ENCODE data around the gene CCDC15. TPM values are rescaled to one million over a fixed set of nuclear protein-coding genes. Genes with fewer than 3 reads are reported as not detected.
A peak's percentile ranks its signal among the peaks of the same experiment; 100 is the strongest.

Gene CCDC15
- total and polyA plus RNA-seq, 2 of the 13 experiments (the other 11 are each of a cell fraction or from before 2014, with no cell fraction given): 2.2 to 4.6 TPM

- WGBS (ENCODE audit: low lambda C conversion rate): 4% methylated on average over 3 of the region's 4 CpGs
- Histone ChIP-seq H3K27ac (ENCODE audit: extremely low read length, insufficient read depth, low read length) (no peak overlapping the region), H4K20me1 (ENCODE audit: insufficient read depth, low read length) (no peaks in the 10 kb centered on the region), H3K79me2 (ENCODE audit: insufficient read depth, low read length) (no peaks in the 10 kb centered on the region), H3K27me3 (ENCODE audit: control insufficient read depth in 1 of 2, insufficient read depth in 2 of 2, low read length in 2 of 2) (no peaks in the 10 kb centered on the region; a peak in 1 of 5 replicates), H3K36me3 (replicated peaks in 1 of 2; ENCODE audit: control insufficient read depth in 1 of 2, insufficient read depth in 2 of 2, low read length in 2 of 2) (no peaks in the 10 kb centered on the region), H3K9me3 (ENCODE audit: low read length) (no peaks in the 10 kb centered on the region), H3K4me1 (ENCODE audit: insufficient read depth, low read length) (peaks cover 77% of the 10 kb centered on the region), H3K4me3 (replicated peaks in 1 of 3; ENCODE audit: insufficient read depth in 1 of 3, low read depth in 2 of 3, low read length in 3 of 3) (no peak overlapping the region), H3K9ac (ENCODE audit: insufficient read depth, low read depth, low read length) (peak overlapping the region; percentile 27; the same call in 1 of the 2 replicates), H2AFZ (ENCODE audit: low read length) (no peak overlapping the region), H3K4me2 (ENCODE audit: low read depth, low read length) (peak overlapping the region; percentile 54)
- peak; percentile 18 for FAIRE-seq
- in situ Hi-C loops (cut with HindIII; ENCODE audit: extremely low pct_ligation_motif_present, low pct_unique_long_range_greater_than_20kb): no loop called here
- POLR2A ChIA-PET: no interaction called here
- peak; percentile 56 for DNase-seq (ENCODE audit: low spot score)
- no TSS peak for BruUV-seq (replicated peaks)
- CTCF ChIA-PET (ENCODE audit: low intra/inter-chr PET ratio, low total read pairs): no interaction called here
- peak; percentile 13 for ATAC-seq
- intact Hi-C loops (cut with micrococcal nuclease; ENCODE audit: unreplicated experiment): no loop called here
- TF ChIP-seq HDAC2 (CRISPR knock-in tag; IDR thresholded peaks at IDR 0.05) (peak; percentile 18; the same call in 1 of the 2 replicates), NFIB (CRISPR knock-in tag; IDR thresholded peaks at IDR 0.05; ENCODE audit: borderline replicate concordance) (no peak), ZNF263 (CRISPR knock-in tag; IDR thresholded peaks at IDR 0.05) (0 out of 2 replicates have a peak, but pooled peaks have one; percentile 18), ZNF496 (CRISPR knock-in tag; IDR thresholded peaks at IDR 0.05; ENCODE audit: insufficient replicate concordance) (no peak), HNF1B (CRISPR knock-in tag; IDR thresholded peaks at IDR 0.05) (no peak), RBFOX2 (IDR thresholded peaks at IDR 0.05; ENCODE audit: low read depth, low read length) (0 out of 2 replicates have a peak, but pooled peaks have one; percentile 21), SAP130 (CRISPR knock-in tag; IDR thresholded peaks at IDR 0.05; ENCODE audit: low read depth) (peak; percentile 20; the same call in 1 of the 2 replicates), CEBPZ (IDR thresholded peaks at IDR 0.05; ENCODE audit: low read length) (no peak), AHDC1 (CRISPR knock-in tag; IDR thresholded peaks at IDR 0.05; ENCODE audit: borderline replicate concordance) (no peak), ZNF331 (CRISPR knock-in tag; IDR thresholded peaks at IDR 0.05) (0 out of 2 replicates have a peak, but pooled peaks have one; percentile 11), ADNP (CRISPR knock-in tag; IDR thresholded peaks at IDR 0.05) (no peak)
- TF ChIP-seq, protein P1, sequence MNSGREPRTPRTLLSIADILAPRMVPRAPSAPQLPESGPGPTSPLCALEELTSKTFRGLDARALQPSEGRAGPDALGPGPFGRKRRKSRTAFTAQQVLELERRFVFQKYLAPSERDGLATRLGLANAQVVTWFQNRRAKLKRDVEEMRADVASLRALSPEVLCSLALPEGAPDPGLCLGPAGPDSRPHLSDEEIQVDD (CRISPR knock-in tag; IDR thresholded peaks at IDR 0.05; ENCODE audit: borderline replicate concordance): no peak
Observed at GRCh38 chr11:125061281-125061680, 107.3 kb downstream of the CCDC15 start.

All from HepG2 (cell line).